WERI-Rb-1 (cell line): ENCODE data around the gene TIMM17B.

Experiments used
- DNase-seq: peaks from one replicate; pipeline ENCODE4 v3.0.0-alpha.2; 2020
- H3K27ac ChIP-seq: fragments of 250-450 bp; sonication (Bioruptor Pico); 2 replicates; pipeline ENCODE4 v1.5.1; 2020; ENCODE audit warnings: mild to moderate bottlenecking, moderate library complexity
- H3K27me3 ChIP-seq: fragments of 250-450 bp; sonication (Bioruptor Pico); 2 replicates; pipeline ENCODE4 v1.5.1; 2021; ENCODE audit warnings: mild to moderate bottlenecking, low read depth, moderate library complexity; ENCODE audit not compliant: insufficient read depth, severe bottlenecking
- H3K36me3 ChIP-seq: fragments of 250-450 bp; sonication (Bioruptor Pico); 2 replicates; pipeline ENCODE4 v1.5.1; 2020; ENCODE audit warnings: mild to moderate bottlenecking, moderate library complexity
- H3K4me3 ChIP-seq: 2 replicates; pipeline ENCODE4 v1.5.1; 2011; ENCODE audit warnings: low read depth, mild to moderate bottlenecking, control low read depth, low read length
- H3K9me3 ChIP-seq: fragments of 250-450 bp; sonication (Bioruptor Pico); 2 replicates; pipeline ENCODE4 v1.5.1; 2021; ENCODE audit warnings: mild to moderate bottlenecking, moderate library complexity; ENCODE audit not compliant: severe bottlenecking
- TF ChIP-seq, protein P1 (sequence below): IDR thresholded peaks from 2 replicates; pipeline ENCODE4 v1.5.1; 2011; ENCODE audit warnings: low read depth, mild to moderate bottlenecking, control low read depth, inconsistent platforms, low read length

The TIMM17B gene

DNA sequence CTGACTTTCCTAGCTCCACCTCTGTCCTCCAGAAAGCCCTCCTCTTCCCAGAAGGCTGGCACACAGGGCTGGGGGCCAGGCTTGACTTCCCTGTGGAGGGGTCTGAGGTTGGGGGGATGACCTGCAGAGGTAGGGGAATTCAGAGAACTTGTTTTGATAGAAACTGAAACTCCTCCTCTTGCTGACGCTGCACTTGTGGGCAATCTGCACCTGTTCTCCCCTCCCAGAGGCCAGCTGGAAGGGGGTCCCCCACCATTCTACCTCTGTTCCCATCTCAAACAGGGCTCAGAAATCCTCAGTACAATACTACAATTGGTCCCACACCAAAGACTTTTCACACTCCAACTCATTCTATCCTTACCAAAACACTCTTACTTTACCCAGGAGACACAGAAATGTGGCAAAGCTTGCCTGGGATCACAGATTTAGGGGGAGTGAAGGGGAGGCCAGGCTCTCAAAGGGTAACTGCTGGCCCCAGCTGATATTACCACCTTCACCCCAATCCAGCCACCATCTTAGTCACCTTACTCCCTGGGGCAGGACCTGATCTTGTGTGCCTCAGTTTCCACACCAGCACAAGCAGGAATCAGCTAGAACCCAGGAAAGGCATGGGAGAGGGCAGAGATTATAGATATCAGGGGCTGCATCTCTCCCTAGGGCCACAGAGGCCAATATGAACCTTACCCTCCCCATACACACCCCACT is 41.3 kb upstream of the TIMM17B start:
- no peak overlapping the region for H3K27ac ChIP-seq
- peaks cover 14% of the 10 kb centered on the region for H3K36me3 ChIP-seq
- H3K9me3 ChIP-seq: no peaks in the 10 kb centered on the region

DNA sequence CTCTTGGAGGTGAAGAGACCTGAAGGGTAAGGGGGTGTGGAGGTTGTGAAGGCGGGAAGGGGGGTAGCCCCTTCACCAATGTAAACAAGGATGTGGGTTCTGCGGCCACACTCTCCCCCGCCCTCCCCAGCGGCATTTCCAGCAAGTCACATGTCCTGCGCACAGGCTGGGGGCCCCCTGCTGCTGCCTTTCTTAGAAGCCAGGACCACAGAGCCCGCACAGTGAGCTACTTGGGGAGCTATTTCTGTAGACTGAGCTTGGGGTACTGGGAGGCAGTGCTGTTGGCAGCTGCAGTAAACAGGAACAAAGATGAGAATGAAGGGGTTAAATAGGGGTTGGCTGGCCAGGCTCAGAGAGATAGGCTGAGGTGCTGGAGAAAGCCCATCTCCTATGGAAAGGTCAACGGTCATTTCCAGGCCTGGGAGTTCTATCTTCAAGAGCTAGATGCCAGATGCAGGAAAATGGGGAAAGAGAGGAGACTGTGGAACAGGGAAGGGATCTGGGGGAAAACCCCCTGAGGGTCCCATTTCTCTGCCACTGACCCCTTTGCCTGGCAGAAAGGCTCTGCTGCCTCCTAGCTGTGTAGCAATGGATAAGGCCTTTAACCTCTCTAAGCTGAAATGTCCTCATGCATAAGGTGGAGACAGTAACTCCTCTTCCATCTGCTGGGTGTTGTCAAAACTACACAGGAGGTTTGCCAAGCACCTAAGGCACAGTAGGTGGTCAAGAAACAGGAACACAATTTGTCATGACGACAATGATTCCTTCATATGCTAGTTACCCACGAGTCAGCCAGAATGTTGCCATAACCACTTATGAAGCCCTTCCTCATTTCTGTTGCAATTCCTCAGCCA is 39.7 kb upstream of the TIMM17B start:
- peaks cover 12% of the 10 kb centered on the region for H3K36me3 ChIP-seq
- no peak overlapping the region for H3K27ac ChIP-seq
- DNase-seq: no peak

More for the DNA sequence above, 41.3 kb upstream of the TIMM17B start:
- TF ChIP-seq, protein P1, sequence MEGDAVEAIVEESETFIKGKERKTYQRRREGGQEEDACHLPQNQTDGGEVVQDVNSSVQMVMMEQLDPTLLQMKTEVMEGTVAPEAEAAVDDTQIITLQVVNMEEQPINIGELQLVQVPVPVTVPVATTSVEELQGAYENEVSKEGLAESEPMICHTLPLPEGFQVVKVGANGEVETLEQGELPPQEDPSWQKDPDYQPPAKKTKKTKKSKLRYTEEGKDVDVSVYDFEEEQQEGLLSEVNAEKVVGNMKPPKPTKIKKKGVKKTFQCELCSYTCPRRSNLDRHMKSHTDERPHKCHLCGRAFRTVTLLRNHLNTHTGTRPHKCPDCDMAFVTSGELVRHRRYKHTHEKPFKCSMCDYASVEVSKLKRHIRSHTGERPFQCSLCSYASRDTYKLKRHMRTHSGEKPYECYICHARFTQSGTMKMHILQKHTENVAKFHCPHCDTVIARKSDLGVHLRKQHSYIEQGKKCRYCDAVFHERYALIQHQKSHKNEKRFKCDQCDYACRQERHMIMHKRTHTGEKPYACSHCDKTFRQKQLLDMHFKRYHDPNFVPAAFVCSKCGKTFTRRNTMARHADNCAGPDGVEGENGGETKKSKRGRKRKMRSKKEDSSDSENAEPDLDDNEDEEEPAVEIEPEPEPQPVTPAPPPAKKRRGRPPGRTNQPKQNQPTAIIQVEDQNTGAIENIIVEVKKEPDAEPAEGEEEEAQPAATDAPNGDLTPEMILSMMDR: no peak
- Histone ChIP-seq H3K4me3 (no peak overlapping the region), H3K27me3 (no peaks in the 10 kb centered on the region)
- no peak for DNase-seq

DNA sequence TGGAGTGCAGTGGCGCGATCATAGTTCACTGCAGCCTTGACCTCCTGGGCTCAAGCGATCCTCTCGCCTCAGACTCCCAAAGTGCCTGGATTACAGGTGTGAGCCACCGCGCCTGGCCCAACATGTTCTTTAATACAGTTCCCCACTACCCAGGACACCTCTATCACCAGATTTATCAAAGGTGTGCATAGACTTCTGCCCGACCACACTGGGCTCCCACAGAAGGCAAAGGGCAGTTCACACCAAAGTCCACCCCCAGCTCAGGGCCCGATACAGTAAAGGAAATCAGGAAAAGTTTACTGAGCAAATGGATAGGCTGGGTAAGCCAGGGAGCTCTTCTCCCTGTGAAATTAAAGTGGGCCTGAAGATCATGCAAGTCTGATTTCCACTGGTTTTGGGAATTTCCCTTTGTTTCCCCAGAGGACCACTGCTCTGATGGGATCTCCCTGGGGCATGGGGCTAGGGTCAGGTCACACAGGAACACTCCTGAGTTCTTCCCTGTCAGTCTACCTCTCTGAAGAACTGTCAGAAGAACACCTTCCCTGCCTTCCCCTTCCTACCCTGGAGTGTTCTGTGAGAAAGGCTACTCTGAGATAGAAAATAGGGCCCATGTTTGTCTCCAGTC is 39.0 kb upstream of the TIMM17B start:
- H3K4me3 ChIP-seq: no peak overlapping the region

More for the DNA sequence above, 39.7 kb upstream of the TIMM17B start:
- no peaks in the 10 kb centered on the region for H3K9me3 ChIP-seq
- H3K27me3 ChIP-seq: no peaks in the 10 kb centered on the region
- H3K4me3 ChIP-seq: no peak overlapping the region
- TF ChIP-seq, protein P1: peak; percentile 46; the same call in 1 of the 2 replicates

DNA sequence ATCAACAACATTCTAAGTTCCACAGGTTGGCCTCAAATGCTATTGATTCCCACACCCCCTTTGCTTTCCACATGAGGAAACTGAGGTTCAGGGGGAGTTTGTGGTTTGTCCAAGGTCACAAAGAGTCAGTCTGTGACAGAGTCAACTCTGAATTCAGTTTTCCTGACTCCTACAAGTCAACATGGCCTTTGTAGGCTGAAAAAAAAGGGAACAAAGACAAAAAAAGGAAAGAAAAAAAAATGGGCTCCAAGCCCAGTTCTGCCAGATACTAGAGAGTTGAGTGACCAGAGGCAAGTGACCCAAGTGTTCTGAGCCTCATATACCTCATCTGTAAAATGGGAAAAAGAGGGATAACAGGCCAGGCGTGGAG is 37.7 kb upstream of the TIMM17B start:
- TF ChIP-seq, protein P1: no peak
- H3K9me3 ChIP-seq: no peaks in the 10 kb centered on the region
- DNase-seq: no peak
- peaks cover 12% of the 10 kb centered on the region for H3K36me3 ChIP-seq
- H3K27ac ChIP-seq: no peak overlapping the region
- H3K27me3 ChIP-seq: no peaks in the 10 kb centered on the region
- H3K4me3 ChIP-seq: no peak overlapping the region

More for the DNA sequence above, 39.0 kb upstream of the TIMM17B start:
- Histone ChIP-seq H3K36me3 (peaks cover 12% of the 10 kb centered on the region), H3K27me3 (no peaks in the 10 kb centered on the region), H3K9me3 (no peaks in the 10 kb centered on the region), H3K27ac (no peak overlapping the region)
- no peak for DNase-seq
- TF ChIP-seq, protein P1: no peak

DNA sequence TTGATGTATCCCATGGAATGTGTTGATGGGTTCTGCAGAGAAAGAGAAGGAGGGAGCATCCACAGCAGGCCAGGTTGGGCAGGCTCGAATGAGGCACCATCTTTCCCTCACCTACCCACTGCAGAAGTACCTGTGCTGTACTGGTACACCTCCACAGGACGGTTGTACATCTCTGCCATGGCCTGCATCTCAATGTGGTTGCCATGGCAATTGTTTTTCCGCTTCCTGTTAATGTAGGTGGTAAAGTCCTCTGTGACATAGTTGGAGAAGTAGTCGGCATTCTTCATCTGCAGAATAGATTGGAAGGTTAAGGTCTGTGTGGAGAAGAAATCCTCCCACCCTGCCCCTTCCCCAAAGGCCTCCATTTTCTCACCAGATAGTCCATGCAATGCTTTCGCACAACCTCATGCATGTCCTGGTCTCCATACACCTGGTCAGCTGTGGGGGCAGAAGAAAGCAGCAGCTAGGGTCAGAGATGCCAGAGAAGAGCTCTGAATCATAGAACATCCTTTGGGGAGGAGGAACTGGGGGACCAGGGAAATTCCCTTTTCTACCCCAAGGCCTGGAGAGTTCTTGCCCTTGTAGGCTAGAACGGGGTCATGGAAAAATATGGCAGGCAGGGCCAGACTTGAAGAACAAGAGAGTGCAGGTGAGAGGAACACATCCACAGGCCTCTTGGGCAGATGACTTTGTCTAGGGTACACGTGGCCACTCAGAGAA is 37.2 kb upstream of the TIMM17B start:
- TF ChIP-seq, protein P1: no peak

More for the DNA sequence above, 37.2 kb upstream of the TIMM17B start:
- Histone ChIP-seq H3K27ac (no peak overlapping the region), H3K36me3 (peaks cover 14% of the 10 kb centered on the region), H3K27me3 (no peaks in the 10 kb centered on the region), H3K4me3 (no peak overlapping the region), H3K9me3 (no peaks in the 10 kb centered on the region)
- DNase-seq: no peak
